ENCODE data around the gene ERAS.

DNA sequence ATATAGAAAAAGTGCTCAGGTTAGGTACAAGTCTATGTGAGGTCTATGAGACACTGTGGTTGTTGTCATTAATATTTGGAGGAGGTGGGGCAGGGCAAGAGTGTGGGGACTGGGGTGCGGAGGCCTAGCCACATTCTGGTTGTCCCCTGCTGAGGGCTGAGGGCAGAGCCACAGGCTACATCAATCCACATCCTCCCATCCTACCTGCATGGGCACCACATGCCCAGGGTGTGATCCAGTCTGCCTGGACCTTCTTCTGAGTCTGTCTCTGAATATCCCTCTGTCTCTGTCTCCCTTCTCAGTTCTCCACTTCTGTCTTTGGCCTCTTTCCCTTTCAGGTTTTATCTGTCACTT is 41.1 kb upstream of the ERAS start:
- TF ChIP-seq, protein P1, sequence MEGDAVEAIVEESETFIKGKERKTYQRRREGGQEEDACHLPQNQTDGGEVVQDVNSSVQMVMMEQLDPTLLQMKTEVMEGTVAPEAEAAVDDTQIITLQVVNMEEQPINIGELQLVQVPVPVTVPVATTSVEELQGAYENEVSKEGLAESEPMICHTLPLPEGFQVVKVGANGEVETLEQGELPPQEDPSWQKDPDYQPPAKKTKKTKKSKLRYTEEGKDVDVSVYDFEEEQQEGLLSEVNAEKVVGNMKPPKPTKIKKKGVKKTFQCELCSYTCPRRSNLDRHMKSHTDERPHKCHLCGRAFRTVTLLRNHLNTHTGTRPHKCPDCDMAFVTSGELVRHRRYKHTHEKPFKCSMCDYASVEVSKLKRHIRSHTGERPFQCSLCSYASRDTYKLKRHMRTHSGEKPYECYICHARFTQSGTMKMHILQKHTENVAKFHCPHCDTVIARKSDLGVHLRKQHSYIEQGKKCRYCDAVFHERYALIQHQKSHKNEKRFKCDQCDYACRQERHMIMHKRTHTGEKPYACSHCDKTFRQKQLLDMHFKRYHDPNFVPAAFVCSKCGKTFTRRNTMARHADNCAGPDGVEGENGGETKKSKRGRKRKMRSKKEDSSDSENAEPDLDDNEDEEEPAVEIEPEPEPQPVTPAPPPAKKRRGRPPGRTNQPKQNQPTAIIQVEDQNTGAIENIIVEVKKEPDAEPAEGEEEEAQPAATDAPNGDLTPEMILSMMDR (conservative IDR thresholded peaks at IDR 0.05; ENCODE audit: low read depth in 2 of 2) = no peak
- TF ChIP-seq, protein P2, sequence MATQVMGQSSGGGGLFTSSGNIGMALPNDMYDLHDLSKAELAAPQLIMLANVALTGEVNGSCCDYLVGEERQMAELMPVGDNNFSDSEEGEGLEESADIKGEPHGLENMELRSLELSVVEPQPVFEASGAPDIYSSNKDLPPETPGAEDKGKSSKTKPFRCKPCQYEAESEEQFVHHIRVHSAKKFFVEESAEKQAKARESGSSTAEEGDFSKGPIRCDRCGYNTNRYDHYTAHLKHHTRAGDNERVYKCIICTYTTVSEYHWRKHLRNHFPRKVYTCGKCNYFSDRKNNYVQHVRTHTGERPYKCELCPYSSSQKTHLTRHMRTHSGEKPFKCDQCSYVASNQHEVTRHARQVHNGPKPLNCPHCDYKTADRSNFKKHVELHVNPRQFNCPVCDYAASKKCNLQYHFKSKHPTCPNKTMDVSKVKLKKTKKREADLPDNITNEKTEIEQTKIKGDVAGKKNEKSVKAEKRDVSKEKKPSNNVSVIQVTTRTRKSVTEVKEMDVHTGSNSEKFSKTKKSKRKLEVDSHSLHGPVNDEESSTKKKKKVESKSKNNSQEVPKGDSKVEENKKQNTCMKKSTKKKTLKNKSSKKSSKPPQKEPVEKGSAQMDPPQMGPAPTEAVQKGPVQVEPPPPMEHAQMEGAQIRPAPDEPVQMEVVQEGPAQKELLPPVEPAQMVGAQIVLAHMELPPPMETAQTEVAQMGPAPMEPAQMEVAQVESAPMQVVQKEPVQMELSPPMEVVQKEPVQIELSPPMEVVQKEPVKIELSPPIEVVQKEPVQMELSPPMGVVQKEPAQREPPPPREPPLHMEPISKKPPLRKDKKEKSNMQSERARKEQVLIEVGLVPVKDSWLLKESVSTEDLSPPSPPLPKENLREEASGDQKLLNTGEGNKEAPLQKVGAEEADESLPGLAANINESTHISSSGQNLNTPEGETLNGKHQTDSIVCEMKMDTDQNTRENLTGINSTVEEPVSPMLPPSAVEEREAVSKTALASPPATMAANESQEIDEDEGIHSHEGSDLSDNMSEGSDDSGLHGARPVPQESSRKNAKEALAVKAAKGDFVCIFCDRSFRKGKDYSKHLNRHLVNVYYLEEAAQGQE (IDR thresholded peaks at IDR 0.05; ENCODE audit: unreplicated experiment) = no peak
- TF ChIP-seq EZH2 (IDR thresholded peaks at IDR 0.05; ENCODE audit: low read depth, unreplicated experiment) = no peak
- TF ChIP-seq CREB1 (CRISPR knock-in tag; IDR thresholded peaks at IDR 0.05; ENCODE audit: low read depth) = no peak
- TF ChIP-seq EZH2phosphoT487 (IDR thresholded peaks at IDR 0.05; ENCODE audit: unreplicated experiment) = no peak
- no peak for TF ChIP-seq ZNF114 (CRISPR knock-in tag; IDR thresholded peaks at IDR 0.05)
- TF ChIP-seq POLR2AphosphoS5 (IDR thresholded peaks at IDR 0.05; ENCODE audit: low read depth) = no peak
- TF ChIP-seq, protein P3, sequence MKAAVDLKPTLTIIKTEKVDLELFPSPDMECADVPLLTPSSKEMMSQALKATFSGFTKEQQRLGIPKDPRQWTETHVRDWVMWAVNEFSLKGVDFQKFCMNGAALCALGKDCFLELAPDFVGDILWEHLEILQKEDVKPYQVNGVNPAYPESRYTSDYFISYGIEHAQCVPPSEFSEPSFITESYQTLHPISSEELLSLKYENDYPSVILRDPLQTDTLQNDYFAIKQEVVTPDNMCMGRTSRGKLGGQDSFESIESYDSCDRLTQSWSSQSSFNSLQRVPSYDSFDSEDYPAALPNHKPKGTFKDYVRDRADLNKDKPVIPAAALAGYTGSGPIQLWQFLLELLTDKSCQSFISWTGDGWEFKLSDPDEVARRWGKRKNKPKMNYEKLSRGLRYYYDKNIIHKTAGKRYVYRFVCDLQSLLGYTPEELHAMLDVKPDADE (IDR thresholded peaks at IDR 0.05) = no peak
